Ishikawa (cell line): ENCODE data around the gene S1PR2.

Experiments
- CEBPB ChIP-seq: IDR thresholded peaks from 2 replicates; pipeline ENCODE4 v1.6.1; 2012
- CREB1 ChIP-seq: IDR thresholded peaks from 2 replicates; pipeline ENCODE4 v1.6.1; 2012; ENCODE audit warnings: low read depth
- EGR1 ChIP-seq: IDR thresholded peaks from 2 replicates; pipeline ENCODE4 v1.6.1; 2012
- EP300 ChIP-seq: IDR thresholded peaks from 2 replicates; pipeline ENCODE4 v1.6.1; 2012; ENCODE audit warnings: borderline replicate concordance
- FOXM1 ChIP-seq: IDR thresholded peaks from 2 replicates; pipeline ENCODE4 v1.6.1; 2012; ENCODE audit warnings: low read depth, borderline replicate concordance
- MAX ChIP-seq: IDR thresholded peaks from 2 replicates; pipeline ENCODE4 v1.6.1; 2012
- NFIC ChIP-seq: IDR thresholded peaks from 2 replicates; pipeline ENCODE4 v1.6.1; 2012
- RAD21 ChIP-seq: IDR thresholded peaks from 2 replicates; pipeline ENCODE4 v1.6.1; 2012; ENCODE audit warnings: low read depth
- REST ChIP-seq: IDR thresholded peaks from 2 replicates; pipeline ENCODE4 v1.6.1; 2012; ENCODE audit warnings: low read depth, mild to moderate bottlenecking
- TAF1 ChIP-seq: IDR thresholded peaks from 2 replicates; pipeline ENCODE4 v1.6.1; 2012; ENCODE audit warnings: low read depth, mild to moderate bottlenecking
- TCF12 ChIP-seq: IDR thresholded peaks from 2 replicates; pipeline ENCODE4 v1.6.1; 2012; ENCODE audit warnings: low read depth
- TEAD4 ChIP-seq: IDR thresholded peaks from 2 replicates; pipeline ENCODE4 v1.6.1; 2012
- YY1 ChIP-seq: IDR thresholded peaks from 2 replicates; pipeline ENCODE4 v1.6.1; 2012; ENCODE audit warnings: low read depth
- ZBTB7A ChIP-seq: IDR thresholded peaks from 2 replicates; pipeline ENCODE4 v1.6.1; 2012; ENCODE audit warnings: low read depth
- TF ChIP-seq, protein P1 (sequence below): IDR thresholded peaks from 2 replicates; pipeline ENCODE4 v1.6.1; 2012

Gene S1PR2

GRCh38 chr19:10237702-10238101 lies 6.6 kb upstream of the S1PR2 start:
- TF ChIP-seq CREB1 (no peak), NFIC (no peak), YY1 (no peak)

DNA sequence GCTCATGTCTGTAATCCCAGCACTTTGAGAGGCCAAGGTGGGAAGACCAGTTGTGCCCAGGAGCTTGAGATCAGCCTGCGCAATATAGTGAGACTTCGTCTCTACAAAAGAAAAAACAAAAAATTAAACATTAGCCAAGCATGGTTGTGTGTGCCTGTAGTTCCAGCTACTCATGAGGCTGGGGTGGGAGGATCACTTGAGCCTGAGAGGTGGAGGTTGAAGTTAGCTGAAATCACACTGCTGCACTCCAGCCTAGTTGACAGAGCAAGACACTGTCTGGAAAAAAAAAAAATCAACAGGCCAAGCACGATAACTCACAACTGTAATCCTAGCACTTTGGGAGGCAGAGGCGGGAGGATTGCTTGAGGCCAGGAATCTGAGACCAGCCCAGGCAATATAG lies 3.9 kb upstream of the S1PR2 start:
- TF ChIP-seq YY1 (no peak), CEBPB (no peak), TEAD4 (no peak), TCF12 (no peak), TAF1 (no peak), CREB1 (no peak), RAD21 (no peak), REST (no peak), MAX (no peak), FOXM1 (no peak), ZBTB7A (no peak), NFIC (no peak), EP300 (no peak), EGR1 (no peak)
- TF ChIP-seq, protein P1, sequence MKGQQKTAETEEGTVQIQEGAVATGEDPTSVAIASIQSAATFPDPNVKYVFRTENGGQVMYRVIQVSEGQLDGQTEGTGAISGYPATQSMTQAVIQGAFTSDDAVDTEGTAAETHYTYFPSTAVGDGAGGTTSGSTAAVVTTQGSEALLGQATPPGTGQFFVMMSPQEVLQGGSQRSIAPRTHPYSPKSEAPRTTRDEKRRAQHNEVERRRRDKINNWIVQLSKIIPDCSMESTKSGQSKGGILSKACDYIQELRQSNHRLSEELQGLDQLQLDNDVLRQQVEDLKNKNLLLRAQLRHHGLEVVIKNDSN, result no peak

DNA sequence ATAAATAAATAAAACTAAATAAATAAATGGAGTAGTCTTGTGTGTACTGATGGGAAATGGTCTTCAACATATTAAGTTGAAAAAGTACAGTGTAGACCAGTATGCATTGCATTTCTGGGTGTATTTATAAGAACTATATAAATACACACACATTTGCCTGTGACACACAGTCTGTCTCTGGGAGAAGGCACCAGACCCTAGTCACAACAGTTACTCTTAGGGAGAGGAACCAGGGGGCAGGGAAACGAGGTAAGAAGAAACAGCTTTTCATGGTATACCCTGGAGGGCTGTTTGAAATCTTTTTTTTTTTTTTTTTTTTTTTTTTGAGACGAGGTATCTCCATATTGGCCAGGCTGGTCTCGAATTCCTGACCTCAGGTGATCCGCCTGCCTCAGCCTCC lies 2.8 kb upstream of the S1PR2 start:
- TF ChIP-seq TCF12 (no peak), EP300 (no peak), ZBTB7A (no peak), EGR1 (no peak), TAF1 (no peak), CREB1 (no peak), TEAD4 (no peak), MAX (no peak), NFIC (no peak), FOXM1 (no peak), CEBPB (no peak), RAD21 (no peak), REST (no peak), YY1 (no peak)
- TF ChIP-seq, protein P1, result no peak

DNA sequence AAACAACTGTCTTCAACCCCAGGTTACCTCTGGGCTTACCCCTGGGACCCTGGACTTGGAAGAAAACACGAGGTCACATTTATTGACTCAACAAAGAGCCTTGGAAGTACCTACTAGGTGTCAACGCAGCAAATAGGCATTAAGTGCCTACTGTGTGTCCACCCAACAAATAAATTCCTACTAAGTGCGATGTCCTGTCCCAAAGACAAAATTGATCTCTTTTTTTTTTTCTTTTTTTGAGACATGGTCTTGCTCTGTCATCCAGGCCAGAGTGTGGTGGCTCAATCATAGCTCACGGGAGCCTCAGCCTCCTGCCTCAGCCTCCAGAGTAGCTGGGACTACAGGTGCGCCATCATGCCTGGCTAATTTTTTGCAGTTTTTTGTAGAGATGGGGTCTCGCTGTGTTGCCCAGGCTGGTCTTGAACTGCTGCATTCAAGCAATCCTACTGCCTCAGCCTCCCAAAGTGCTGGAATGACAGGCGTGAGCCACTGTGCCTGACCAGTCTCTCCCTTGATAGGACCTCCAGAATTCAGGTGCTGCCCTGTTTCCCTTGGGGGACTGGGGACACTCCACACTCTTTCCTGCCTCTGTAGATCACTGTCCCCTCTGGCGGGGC lies 589 bp upstream of the S1PR2 start:
- TF ChIP-seq CEBPB (no peak), EGR1 (no peak), YY1 (no peak)

DNA sequence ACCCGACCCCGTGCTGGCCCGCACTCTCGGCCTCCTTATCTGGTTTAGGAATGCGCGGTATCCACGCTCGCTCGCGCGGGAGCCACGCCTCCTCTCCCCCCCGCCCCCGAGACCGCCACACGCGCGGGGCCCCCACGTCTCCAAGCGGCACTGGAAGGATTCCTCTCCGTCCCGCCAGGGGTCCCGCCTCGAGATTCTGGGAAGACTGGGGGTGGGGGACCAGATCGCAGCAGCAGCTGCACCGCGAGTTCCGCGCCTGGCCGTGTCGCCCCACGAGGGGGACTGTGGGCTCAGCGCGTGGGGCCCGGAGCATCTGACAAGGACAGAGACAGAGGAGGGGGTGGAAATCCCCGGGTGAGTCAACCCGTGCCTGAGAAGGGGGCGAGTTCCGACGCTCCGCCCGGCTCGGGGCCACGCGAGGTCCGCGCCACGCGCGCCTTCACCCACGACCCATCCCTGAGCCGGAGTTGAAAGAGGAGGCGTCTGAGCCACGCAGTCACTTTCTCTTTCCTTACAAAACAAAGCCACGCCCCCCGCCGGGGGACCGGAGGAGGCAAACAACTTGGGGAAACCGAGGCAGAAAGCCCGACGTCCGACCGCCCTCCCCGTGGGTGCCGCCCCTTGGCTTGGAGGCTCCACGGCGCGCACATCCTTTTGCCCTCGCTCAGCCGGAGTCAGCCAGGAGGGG lies 814 bp downstream of the S1PR2 start:
- TF ChIP-seq ZBTB7A, result peak; percentile 33; the same call in 1 of the 2 replicates
- TF ChIP-seq EP300, result no peak

DNA sequence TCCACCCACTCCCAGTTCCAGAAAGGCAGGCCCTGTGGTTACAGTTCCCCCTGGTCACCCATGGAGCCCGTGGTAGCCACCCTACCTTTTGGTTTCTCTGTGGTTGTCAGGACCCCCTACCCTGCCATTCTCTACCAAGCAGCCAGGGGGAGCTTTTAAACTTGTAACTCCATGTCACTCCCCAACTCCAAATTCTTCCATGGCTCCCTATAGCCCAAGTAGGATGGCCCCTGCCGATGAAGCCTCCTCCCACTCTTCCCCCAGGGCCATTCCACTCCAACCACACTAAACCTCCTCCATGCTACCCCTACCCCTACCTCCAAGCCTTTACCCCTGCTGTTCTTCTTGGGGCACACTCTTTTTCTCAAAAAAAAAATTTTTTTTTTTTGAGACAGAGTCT lies 2.2 kb downstream of the S1PR2 start:
- TF ChIP-seq TEAD4, result no peak
- TF ChIP-seq TAF1, result no peak
- no peak for TF ChIP-seq YY1
- peak; percentile 19; the same call in 1 of the 2 replicates for TF ChIP-seq RAD21
